Activated CD4-positive, alpha-beta T cell treated with anti-CD3 and anti-CD28 coated beads, Interleukin-2, amount 50 U/mL, for 48 hours (primary cell): ENCODE data around the gene LRRC71.

ENCODE experiments used
- DNase-seq, 2 experiments: peaks; one replicate each; pipeline ENCODE4 v3.0.0-alpha.2; 2020

Gene LRRC71

DNA sequence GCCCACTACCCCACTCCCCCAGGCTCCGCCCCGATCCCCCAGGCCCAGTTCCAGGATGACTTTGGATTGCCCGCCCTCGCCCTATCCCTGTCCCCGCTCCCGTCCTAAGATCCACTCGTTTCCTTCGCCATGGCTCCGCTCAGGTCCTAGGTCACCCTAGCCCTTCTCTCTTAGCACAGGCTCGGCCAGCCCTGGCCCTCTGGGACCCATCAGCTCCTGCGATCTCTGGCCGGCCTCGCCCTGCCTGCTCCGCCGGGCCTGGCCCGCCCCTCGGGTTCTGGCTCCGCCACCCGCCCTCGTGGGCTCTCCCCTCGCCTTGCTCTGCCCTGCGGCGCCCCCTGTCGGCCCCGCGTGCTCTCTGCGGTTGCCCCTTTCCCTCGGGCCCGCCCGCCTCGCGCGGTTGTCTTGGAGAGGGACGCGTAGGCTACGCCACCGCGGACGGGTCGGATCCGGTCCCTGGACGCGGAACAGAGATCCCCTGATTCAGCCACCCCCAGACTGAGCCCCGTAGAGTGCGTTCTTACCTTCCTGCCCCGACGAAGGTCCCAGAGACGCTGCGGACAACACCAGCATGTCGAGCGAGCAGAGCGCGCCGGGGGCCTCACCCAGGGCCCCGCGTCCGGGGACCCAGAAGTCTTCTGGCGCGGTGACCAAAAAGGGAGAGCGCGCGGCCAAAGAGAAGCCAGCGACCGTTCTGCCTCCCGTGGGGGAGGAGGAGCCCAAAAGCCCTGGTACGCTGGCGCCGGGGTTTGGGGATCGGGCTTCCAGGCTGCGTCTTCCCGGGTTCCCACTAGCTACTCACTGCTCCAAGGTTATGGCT, at the start of gene LRRC71:
Gene LRRC71, plus strand, starts transcription at position 400 of the 820 bp plus-strand sequence. Its CDS starts 172 bp downstream, at position 572.
- DNase-seq, result peak; percentile 77 to 82

DNA sequence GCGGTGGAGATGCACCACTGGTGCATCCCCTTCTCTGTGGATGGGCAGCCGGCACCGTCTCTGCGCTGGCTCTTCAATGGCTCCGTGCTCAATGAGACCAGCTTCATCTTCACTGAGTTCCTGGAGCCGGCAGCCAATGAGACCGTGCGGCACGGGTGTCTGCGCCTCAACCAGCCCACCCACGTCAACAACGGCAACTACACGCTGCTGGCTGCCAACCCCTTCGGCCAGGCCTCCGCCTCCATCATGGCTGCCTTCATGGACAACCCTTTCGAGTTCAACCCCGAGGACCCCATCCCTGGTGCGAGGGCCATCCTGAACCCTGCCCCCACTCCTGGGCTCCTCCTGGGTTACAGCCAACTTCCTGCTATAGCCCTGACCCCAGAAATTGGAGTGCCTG, 46.8 kb upstream of the LRRC71 start:
- no peak for DNase-seq

DNA sequence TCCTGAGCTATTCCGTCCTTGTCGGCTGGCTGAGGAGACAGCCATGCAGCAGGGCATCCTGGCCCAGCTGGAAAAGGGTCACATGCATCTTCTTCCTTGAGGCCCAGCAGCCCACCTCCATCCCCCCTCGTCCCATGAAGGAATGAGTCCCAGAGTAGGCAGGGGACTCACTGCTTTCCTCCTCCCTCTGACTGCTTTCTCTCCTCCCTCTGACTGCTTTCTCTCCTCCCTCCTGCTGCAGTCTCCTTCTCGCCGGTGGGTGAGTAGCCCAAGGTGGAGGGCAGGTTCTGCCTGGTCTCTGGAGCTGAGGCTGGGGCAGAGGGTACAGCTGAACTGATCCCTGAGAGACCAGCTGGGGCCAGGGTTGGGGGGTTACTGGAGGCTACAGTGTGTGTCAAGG, 46.3 kb upstream of the LRRC71 start:
- DNase-seq, result no peak

DNA sequence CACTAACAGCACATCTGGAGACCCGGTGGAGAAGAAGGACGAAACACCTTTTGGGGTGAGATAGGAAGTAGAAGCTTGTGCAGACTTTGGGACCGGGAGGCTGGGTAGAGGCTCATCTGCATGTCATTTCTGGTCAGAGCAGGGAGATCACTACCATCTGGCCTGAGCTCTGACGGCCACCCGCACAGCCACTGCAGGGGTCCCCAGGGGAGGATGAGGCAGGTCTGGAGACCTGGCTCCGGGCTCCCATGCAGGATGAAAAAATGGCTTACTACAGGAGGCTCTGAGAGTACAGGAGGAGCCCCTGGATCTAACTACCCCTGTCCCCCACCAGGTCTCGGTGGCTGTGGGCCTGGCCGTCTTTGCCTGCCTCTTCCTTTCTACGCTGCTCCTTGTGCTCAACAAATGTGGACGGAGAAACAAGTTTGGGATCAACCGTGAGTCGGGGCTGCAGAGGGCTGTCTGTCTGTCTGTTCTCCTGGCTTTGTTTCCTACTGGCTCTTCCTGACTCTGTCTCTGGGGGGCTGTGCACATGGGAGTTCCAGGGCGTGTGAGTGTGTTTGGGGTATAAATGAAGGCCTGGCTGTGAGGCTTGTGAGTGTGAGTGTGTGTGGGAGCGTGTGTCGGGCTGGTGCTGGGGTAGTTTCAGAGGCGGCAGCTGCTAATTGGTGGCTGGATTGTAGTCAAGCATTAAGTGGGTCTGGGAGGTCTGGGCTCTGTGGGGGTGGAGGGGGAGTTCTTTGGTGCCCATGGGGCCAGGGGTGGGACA, 45.7 kb upstream of the LRRC71 start:
- DNase-seq, result no peak

DNA sequence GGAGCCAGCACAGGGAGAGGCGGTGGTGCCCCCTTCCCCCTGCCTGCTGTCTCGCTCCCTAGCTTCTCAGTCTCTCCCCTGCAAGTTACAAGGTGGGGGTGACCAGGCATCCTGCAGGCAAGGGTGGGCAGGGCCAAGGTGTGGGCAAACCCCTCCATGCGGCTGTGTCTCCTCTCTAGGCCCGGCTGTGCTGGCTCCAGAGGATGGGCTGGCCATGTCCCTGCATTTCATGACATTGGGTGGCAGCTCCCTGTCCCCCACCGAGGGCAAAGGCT, 45.2 kb upstream of the LRRC71 start:
- no peak for DNase-seq

DNA sequence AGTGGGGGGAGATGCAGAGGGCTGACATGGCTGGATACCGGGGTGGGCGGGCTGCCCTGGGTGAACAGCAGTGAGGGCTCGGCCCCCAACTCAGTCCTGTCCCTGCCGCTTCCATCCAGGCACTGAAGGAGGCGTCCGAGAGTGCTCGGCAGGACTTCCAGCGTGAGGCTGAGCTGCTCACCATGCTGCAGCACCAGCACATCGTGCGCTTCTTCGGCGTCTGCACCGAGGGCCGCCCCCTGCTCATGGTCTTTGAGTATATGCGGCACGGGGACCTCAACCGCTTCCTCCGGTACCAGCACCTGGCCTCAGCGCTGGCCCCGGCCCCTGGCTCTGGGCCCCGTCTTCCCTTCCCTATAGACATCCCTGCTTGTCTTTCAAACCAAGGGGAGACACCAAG, 44.2 kb upstream of the LRRC71 start:
- DNase-seq, result no peak

DNA sequence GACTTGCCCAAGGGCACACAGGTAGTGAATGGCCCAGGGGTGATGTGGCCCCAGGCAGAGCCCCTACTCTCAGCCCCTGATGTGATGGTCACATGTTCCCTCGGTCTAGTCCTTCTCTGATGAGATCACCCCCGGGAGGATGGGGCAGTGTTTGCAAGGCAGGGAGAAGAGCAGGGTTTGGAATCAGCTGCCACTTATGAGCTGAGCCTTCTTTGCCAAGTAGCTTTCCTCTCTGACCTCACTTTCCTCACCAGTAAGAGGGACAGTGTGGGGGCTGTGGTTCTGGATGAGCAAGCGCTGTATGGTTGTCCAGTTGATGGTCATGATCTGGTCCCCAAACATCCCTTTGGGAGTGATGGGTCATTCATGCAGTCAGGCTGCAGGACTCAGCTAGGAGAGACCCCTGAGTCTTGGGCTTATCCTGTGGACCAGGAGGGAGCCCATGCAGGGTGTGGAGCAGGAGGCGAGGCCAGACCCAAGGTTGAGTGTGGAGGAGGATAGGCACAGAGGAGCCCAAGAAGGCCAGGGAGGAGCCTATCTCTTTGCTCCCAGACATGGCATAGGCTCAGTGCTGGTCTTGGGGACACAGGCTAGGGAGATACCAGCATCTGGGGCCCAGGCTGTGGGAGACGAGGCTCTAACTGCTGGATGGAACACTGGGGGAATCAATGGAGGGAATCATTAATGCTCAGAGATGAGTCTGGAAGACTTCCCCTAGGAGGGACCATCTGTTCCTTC, 42.8 kb upstream of the LRRC71 start:
- no peak for DNase-seq

DNA sequence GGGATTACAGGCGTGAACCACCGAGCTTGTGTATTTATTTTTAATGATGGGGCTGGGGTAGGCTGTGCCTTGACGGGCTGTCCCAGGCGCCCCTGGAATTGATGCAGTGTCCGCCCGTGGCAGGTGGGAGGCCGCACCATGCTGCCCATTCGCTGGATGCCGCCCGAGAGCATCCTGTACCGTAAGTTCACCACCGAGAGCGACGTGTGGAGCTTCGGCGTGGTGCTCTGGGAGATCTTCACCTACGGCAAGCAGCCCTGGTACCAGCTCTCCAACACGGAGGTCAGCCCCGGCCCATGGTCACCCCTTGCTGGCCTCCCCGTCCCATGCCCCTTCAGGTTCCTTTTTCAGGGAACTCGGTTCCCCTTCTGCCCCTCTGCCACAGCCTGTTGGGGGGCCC, 40.6 kb upstream of the LRRC71 start:
- no peak for DNase-seq

DNA sequence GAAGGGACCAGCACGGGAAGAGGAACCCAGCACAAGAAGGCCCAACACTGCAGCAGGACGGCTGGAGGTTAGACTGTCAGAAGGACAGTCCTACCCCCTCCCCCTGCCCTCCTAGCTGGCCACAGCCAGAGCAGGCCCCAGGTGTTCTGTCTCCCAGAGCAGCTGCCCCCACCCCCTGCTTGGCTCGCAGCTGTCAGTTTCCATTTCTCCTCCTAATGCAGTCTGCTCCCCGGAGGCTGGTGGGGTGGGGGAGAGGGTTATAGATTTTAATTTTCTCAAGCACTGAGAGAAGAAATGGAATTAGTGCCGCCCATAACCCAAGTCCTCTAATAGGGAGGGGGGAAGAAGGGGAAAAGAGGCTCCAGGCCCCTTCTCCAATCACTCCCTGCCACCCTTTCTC, 40.0 kb upstream of the LRRC71 start:
- no peak for DNase-seq

DNA sequence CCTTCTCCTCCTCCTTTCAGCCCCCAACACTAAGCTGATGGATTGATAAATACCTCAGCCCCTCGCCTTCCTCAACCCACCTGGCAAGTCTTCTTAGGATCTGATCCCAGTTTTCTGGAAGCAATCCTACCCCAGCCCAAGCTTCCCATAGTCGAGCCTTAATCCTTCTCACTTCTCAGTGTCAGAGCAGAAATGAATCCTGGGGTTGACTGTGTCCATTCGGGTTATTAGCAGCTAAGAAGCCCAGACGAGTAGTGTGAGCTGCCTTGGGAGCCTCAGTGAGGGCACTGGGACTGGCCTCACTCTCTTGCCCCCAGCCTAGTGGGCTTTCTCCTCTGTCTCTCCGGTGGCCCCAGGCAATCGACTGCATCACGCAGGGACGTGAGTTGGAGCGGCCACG, 39.3 kb upstream of the LRRC71 start:
- DNase-seq, result no peak

DNA sequence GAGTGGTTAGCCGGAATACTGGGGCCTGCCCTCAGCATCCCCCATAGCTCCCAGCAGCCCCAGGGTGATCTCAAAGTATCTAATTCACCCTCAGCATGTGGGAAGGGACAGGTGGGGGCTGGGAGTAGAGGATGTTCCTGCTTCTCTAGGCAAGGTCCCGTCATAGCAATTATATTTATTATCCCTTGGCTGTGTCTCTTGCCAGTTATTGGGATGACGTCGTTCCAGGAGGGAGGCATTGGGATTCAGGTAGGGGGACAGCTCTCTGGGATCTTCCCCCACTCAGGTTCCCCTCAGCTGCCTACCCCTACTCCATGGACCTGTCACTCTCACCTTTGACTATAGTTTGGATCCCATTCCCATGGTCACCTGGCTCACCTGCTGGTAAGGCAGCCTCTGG, 38.8 kb upstream of the LRRC71 start:
- DNase-seq, result no peak

DNA sequence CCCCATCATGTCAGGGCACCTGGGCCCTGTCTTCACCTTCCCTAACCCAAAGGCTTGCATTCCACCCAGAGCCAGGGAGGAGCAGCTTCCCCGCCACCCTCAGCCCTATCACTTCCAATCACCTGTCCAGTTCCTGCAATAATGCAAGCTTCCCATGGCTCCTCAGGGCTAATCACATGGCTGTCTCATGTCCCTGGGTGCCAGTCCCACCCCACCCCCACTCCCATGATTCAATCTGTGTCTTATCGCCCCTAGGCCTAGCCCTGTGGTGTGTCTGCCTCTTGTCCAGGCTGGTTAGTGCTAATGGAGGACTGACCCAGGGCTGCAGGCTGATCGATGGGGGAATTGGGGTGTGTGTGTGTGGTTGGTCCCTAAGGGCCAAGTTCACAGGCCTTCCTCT, 37.9 kb upstream of the LRRC71 start:
- no peak for DNase-seq

DNA sequence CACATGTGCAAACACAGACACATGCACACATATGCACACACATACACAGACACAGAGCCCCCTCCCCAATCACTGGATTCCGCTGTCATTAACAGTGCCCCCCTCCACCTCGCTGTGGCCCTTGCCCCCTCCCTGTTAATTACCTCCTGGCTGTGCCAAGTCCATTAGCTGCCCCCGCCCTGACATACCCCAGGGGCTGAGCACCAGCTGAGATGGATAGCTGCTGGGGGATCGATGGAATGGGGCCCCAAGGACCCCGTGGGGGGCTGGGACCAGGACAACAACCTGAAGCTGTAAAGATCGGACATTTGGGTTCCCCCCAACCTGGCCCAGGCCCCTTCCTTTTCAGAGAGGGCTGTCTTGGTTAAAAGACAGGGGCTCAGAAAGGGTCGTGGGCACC, 36.5 kb upstream of the LRRC71 start:
- no peak for DNase-seq

DNA sequence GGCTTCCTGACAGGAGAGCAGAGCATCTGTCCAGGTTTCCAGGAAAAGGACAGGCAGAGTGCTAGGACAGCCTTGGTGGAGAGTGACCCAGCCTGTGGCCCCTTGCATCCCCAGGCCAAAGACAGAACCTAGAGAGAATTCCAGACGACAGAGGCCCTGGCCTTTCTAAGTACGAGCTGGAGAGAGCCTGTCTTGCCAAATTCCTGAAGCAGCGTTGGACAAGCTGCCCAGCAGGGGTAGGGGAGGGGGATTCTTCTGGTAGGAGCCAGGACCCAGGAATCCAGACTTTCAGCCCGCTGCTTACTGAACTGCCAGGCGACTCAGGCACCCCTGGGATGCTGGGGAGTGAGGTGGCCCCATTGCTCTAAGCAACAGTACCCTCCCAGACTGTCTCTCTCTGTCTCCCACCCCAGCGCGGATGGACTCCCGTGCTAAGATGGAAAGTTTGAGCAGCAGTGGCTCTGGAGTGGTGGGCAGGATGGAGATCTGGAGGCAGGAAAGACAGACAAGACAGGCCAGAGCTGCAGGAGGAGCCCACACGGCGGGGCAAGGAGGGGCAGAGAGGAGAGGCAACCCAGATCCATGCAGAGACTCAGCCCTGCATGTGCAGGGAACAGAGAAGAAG, 35.8 kb upstream of the LRRC71 start:
- no peak for DNase-seq

DNA sequence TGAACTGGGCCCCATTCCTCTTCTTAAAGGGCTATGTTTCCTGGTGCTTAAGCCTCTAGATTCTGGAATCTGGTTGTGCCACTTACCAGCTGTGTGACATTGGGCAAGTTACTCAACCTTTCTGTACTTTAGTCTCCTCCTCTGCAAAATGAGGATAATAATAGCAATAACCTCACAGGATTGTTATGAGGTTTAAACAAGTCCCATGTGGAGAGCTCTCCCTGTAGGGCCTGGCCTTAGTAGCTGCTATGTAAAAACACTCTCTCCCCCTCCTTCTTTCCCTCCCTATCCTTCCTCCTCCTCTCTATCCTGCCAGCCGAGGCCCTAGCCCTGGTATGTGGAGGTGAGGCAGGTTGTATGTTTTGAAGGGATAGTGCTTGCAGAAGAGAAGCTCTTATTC, 35.1 kb upstream of the LRRC71 start:
- no peak for DNase-seq

DNA sequence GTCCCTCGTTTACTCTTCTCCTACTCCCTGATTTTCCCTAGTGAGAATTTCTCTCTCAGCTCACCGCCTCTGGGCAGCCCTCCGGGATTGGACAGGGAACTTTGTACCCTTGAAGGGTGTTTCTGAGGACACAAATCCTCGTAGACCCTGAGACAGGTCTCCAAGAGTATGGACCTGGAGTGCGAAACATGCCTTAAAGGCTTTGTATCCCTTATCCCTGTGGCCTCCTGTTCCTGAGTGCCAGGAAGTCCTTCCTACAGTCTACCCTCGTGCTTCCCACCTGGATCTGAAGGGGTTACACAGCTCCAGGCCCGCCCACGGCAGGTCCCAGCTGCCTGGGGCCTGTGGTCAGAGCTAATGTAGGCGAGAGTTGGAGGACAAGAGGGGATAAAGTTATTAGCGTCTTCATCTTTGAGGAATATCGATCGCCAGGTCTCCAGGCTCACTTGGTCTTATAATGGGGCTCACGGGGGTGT, 34.5 kb upstream of the LRRC71 start:
- no peak for DNase-seq

DNA sequence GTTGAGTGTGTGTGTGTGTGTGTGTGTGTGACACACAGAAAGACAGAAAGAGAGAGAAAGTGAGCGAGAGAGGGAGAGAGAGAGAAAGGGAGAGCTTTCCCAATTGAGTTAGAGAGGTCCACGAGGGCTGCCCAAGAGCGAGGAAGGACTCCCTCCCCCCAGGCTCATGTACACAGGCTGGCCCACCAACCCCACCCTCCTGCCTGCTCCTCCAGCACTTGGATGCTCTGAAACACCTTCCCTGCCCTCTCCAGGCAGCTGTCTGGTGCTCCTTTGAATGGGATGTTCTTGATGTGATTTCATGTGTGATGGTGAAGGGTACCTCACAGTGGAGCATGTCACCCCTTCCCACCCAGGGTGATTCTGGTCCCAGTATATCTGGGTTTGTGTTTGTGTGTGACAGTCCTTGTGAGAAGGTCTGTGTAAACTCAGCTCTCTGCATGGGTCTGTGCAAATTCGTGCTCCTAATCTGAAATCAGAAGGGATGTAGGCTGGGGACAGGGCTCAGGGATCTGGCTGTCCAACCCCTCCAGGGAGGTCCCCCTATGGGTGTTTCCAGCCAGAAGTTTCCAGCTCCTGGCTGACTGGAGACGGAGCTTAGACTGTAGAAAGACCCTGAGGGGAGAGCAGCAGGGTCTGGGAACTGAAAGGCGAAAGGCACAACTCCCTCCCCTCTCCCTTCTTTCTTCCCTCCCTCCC, 33.7 kb upstream of the LRRC71 start:
- DNase-seq, result no peak

DNA sequence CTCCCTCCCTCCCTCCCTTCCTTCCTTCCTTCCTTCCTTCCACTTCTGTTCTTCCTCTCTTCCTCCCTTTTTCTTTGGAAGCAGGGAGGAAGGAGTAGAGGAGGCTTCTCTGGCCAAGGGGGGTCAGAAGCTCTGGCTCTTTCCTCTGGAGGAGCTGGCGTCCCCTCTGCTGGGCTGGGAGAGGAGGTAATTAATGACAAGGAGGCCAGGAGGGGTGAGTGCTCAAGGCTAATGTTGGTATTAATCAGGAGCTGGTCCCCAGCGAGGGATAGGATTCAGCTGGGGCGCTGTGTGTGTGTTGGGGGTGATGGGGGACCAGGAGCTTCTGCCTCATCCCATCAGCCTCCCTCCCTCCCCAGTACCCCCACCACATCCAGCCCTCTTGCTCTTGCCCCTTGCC, 33.1 kb upstream of the LRRC71 start:
- no peak for DNase-seq

DNA sequence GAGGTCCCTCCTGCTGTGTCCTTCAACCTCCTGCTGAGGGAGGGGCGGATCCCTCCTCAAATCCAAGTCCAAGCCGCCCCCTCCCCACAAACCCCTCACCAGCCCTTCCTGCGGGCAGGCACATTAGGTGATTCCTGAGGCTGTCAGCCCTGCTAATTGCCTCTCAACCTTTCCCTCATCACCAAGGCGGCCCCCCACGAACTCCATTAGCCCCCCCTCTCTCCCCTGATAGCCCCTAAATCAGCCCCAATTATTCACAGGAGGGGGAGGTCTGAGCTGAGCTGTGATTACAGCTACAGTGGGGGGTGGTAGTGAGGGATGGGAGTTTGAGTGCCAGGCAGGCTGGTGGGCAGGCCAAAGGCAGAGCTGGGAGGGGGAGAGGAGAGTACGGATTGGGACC, 32.7 kb upstream of the LRRC71 start:
- DNase-seq, result no peak

DNA sequence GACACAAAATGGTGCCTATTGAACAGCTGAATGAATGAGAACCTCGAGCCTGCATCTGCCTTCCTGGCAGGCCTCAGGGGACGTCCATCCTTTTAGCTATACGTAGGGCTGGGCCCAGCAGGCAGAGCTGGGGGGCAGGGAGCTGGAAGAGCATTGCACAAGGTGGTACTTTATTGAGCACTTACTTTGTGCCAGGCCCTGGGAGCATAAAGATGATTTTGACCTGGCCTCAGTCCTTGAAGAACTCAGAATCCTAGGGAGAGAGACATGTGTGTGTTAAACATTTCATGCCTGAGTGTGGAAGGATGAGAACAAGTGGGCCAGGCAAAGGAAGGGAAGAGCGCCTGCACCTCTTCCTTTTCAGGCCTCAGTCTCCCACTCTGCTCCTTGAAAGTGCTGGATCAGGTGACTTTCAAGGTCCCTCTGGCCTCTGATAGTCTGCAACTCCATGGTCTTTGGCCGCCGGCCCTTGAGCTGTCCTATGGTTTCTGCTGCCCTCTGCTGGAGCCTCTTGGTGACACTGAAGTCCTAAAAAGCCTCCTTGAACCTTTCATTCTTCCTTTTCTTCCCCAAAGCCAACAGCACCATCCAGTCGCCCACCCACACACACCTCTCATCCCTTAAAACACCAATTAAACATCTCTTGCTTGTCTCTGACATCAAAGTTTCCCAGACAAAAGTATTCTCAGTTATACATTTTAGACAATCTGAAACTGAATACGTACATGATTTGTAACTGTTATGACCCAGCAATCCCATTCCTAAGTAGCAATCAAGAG, 30.4 kb upstream of the LRRC71 start:
- DNase-seq, result peak; percentile 73 to 79

DNA sequence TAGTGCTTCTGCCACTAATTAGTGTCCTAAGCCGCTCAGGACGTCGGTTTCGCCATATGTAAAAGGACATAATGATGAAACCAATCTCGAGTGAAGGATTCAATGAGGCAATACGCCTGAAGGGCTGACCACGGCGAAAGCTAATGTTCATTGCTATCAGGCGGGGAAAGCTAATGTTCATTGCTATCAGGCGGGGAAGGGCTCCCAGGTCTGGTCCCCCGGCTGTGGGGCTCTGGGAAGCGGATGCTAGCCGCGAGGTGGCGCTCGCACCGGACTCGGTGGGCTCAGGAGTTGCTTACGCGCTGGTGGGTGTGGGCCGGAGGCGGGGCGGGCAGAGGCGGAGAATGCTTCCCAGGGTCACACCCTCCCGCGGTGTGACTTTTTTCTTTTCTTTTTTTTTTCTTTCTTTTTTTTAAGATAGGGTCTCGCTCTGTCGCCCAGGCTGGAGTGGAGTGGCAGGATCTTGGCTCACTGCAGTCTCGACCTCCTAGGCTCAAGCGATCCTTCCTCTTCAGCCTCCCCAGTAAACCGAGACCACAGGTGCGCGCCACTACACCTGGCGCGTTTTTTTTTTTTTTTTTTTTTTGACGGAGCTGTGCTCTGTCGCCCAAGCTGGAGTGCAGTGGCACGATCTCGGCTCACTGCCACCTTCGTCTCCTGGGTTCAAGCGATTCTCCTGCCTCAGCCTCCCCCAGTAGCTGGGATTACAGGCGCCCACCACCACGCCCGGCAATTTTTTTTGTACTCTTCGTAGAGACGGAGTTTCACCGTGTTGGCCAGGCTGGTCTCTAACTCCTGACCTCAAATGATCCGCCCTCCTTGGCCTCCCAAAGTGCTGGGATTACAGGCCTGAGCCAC, 28.0 kb upstream of the LRRC71 start:
- peak; percentile 90 to 93 for DNase-seq
